GM12878 (cell line): ENCODE measurements around the gene ATP6V0E2. TPM values are rescaled to one million over a fixed set of nuclear protein-coding genes. Genes with fewer than 3 reads are reported as not detected.

Experiments
- ATAC-seq: fragments of 200-7000 bp; cut with Tn5 transposase; 3 replicates; pipeline ENCODE4 v1.9.1; 2020; ENCODE audit warnings: mild to moderate bottlenecking, moderate library complexity
- BruUV-seq: library from RNA; stranded (reverse); fragments of 400-500 nt; replicated peaks from 2 replicates; lab custom pipeline; 2021; lab: Mats Ljungman, UMichigan
- CTCF ChIA-PET: fragments of 300-600 bp; sonication (Branson Sonifier 250); formaldehyde crosslinking; extraction: SDS; loops from one replicate; lab custom pipeline; 2021; ENCODE audit warnings: inconsistent platforms; lab: Yijun Ruan, JAX
- POLR2A ChIA-PET: fragments of 350-600 bp; formaldehyde crosslinking; extraction: SDS; loops from one replicate; lab custom pipeline; 2021; ENCODE audit warnings: inconsistent platforms; lab: Charles Lee
- RAD21 ChIA-PET: fragments of 300-600 bp; sonication (Branson Sonifier 250); formaldehyde crosslinking; loops from one replicate; lab custom pipeline; 2023; ENCODE audit warnings: antibody characterized with exemption; ENCODE audit not compliant: unreplicated experiment; lab: Charles Lee
- SMC1A ChIA-PET: fragments of 300-600 bp; sonication (Branson Sonifier 250); formaldehyde crosslinking; loops from one replicate; lab custom pipeline; 2023; ENCODE audit not compliant: unreplicated experiment, uncharacterized antibody; lab: Charles Lee
- DNase-seq: peaks from one replicate; pipeline ENCODE4 v3.0.0-alpha.2; 2011; ENCODE audit warnings: low read depth, low spot score
- FAIRE-seq: peaks from 3 replicates; lab custom pipeline; 2011; peaks lifted over from hg19 to GRCh38; lab: Jason Lieb, UNC
- H2AFZ ChIP-seq: 2 replicates; pipeline ENCODE4 v1.6.0; 2011; ENCODE audit warnings: low read depth, low read length, control low read depth; ENCODE audit not compliant: control insufficient read depth
- H3K27ac ChIP-seq: 2 replicates; pipeline ENCODE4 v1.5.1; 2011; ENCODE audit warnings: control low read depth; ENCODE audit not compliant: control insufficient read depth, insufficient read depth
- H3K27me3 ChIP-seq, 2 experiments: replicated peaks in 1 of 2; 2 replicates each; pipeline versions ENCODE4 v1.6.0 to v1.6.1; 2011; ENCODE audit warnings: low read length in 1 of 2; ENCODE audit not compliant: control insufficient read depth in 2 of 2, insufficient read depth in 2 of 2
- H3K36me3 ChIP-seq, 2 experiments: 2 replicates each; pipeline ENCODE4 v1.5.1; 2011; ENCODE audit warnings: low read length in 1 of 2; ENCODE audit not compliant: control insufficient read depth in 2 of 2, insufficient read depth in 2 of 2
- H3K4me1 ChIP-seq: 2 replicates; pipeline ENCODE4 v1.6.1; 2011; ENCODE audit warnings: mild to moderate bottlenecking, low read length, moderate library complexity, mixed read lengths; ENCODE audit not compliant: control insufficient read depth, insufficient read depth
- H3K4me2 ChIP-seq: 2 replicates; pipeline ENCODE4 v1.6.0; 2011; ENCODE audit warnings: control low read depth; ENCODE audit not compliant: control insufficient read depth, insufficient read depth
- H3K4me3 ChIP-seq: fragments of 200-600 bp; sonication (generic); 2 replicates; pipeline ENCODE4 v1.5.1; 2016
- H3K79me2 ChIP-seq: 2 replicates; pipeline ENCODE4 v1.6.0; 2011; ENCODE audit warnings: low read length; ENCODE audit not compliant: control insufficient read depth, insufficient read depth
- H3K9ac ChIP-seq: 2 replicates; pipeline ENCODE4 v1.8.0; 2011; ENCODE audit warnings: low read length, control low read depth, mixed read lengths; ENCODE audit not compliant: control insufficient read depth, insufficient read depth
- H3K9me3 ChIP-seq: replicated peaks from 3 replicates; pipeline ENCODE4 v1.5.1; 2011; ENCODE audit warnings: mild to moderate bottlenecking, low read length; ENCODE audit not compliant: control insufficient read depth, insufficient read depth
- H4K20me1 ChIP-seq: 2 replicates; pipeline ENCODE4 v1.6.0; 2011; ENCODE audit not compliant: control insufficient read depth, insufficient read depth
- FOXM1 ChIP-seq: IDR thresholded peaks from 2 replicates; pipeline ENCODE4 v1.6.1; 2012; ENCODE audit warnings: low read depth, mild to moderate bottlenecking, inconsistent platforms, low read length, moderate library complexity
- NFIC ChIP-seq: IDR thresholded peaks from 2 replicates; pipeline ENCODE4 v1.6.1; 2012; ENCODE audit warnings: low read depth, mild to moderate bottlenecking, inconsistent platforms, low read length, moderate library complexity
- NR2C2 ChIP-seq: IDR thresholded peaks from 2 replicates; pipeline ENCODE4 v1.6.1; 2011; ENCODE audit warnings: borderline replicate concordance, low read depth; ENCODE audit not compliant: control insufficient read depth, insufficient read length
- NRF1 ChIP-seq: conservative IDR thresholded peaks from 2 replicates; pipeline ENCODE4 v1.6.1; 2011; ENCODE audit warnings: mild to moderate bottlenecking, low read depth, low read length, improper control_type of control experiment
- SPI1 ChIP-seq: IDR thresholded peaks from 2 replicates; pipeline ENCODE4 v1.6.1; 2011; ENCODE audit warnings: low read depth, mild to moderate bottlenecking, low read length, moderate library complexity, borderline replicate concordance; ENCODE audit not compliant: insufficient read depth
- WGBS: methylation state at CpG from one replicate; pipeline ENCODE4 v1.1.6; 2016; ENCODE audit warnings: low lambda C conversion rate; ENCODE audit not compliant: insufficient replicate concordance, insufficient coverage; ENCODE audit errors: missing lambda C conversion rate; 5-methylcytosine and 5-hydroxymethylcytosine counted together
- in situ Hi-C: fragments of 300-500 bp; cut with MboI; formaldehyde crosslinking; loops from 9 replicates; pipeline ENCODE4 v1.14.3; 2018; ENCODE audit warnings: mixed read lengths
- intact Hi-C: fragments of 100-400 bp; cut with micrococcal nuclease; formaldehyde crosslinking; loops from one replicate; pipeline ENCODE4 v1.14.2; 2022; ENCODE audit not compliant: unreplicated experiment
- polyA plus RNA-seq, 11 experiments: library from polyadenylated mRNA; depleted of rRNA in 4 of 11; unstranded in 6 of 11; stranded (reverse) in 5 of 11; fragments of >200 nt; fragmentation: Nextera tagmentation in 4 of 11; fragmentation: Illumina TruSeq in 1 of 11; extraction: Ambion mirVana in 4 of 11; extraction: Trizol in 1 of 11; gene quantifications; 1 replicate in 1 of 11; 2 replicates in 10 of 11; pipeline versions ENCODE4 v1.2.1 to v1.2.3, GENCODE V29; 2011 to 2016; ENCODE audit warnings: inconsistent platforms in 2 of 11, missing spikeins in 2 of 11, low read depth in 1 of 11
- total RNA-seq, 4 experiments: library from RNA; depleted of rRNA in 3 of 4; stranded (reverse); fragments of >200 nt in 3 of 4; fragmentation: Illumina TruSeq in 1 of 4; extraction: Trizol in 1 of 4; gene quantifications; 2 replicates each; pipeline versions ENCODE4 v1.2.1 to v1.2.3, GENCODE V29; 2013 to 2021
- TF ChIP-seq, protein P1 (sequence below): fragments of 450-650 bp; IDR thresholded peaks from 2 replicates; pipeline ENCODE4 v1.6.1; 2017; ENCODE audit warnings: mild to moderate bottlenecking, moderate library complexity

The ATP6V0E2 gene
- total and polyA plus RNA-seq, 10 of the 15 experiments (the other 5 are each of a cell fraction or from before 2014, with no cell fraction given) = 1.5 to 54.7 (median 27.6) TPM

DNA sequence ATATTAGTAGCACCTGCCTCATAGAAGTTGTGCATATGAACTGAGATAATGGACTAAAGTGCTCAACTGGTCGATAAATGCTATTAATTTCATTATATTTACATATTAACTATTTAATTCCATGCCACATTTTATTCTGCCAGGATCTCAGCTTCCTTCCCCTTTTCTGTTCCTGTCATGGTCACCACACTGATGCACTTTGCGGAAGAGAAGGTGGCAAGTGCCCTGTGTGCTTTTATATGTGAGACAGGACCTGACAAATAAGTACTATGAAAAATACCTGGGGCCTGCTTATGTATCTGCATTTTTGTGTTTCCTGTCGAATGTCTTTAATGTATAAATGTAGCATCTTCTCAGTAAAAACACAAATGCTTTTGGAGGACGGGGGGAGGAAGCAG lies 12.2 kb downstream of the ATP6V0E2 start:
- POLR2A ChIA-PET = no interaction called here

More for the DNA sequence above, 12.2 kb downstream of the ATP6V0E2 start:
- Histone ChIP-seq H2AFZ (no peak overlapping the region), H3K27ac (no peak overlapping the region), H3K4me3 (no peak overlapping the region), H3K36me3 (no peaks in the 10 kb centered on the region), H3K4me2 (no peak overlapping the region), H3K9me3 (no peaks in the 10 kb centered on the region), H3K4me1 (no peaks in the 10 kb centered on the region), H3K9ac (no peak overlapping the region), H3K27me3 (no peaks in the 10 kb centered on the region)
- ChIA-PET CTCF (no interaction called here), SMC1A (interaction anchor here (1.3 kb wide), 1 partner anchor 46 kb away, joined by 3 read pairs; no protein-coding TSS in a partner anchor)
- 49% methylated on average over 4 of the region's 4 CpGs for WGBS
- no TSS peak for BruUV-seq
- no peak for FAIRE-seq
- TF ChIP-seq SPI1 (no peak), FOXM1 (no peak), NFIC (no peak), NR2C2 (no peak), NRF1 (no peak)
- TF ChIP-seq, protein P1, sequence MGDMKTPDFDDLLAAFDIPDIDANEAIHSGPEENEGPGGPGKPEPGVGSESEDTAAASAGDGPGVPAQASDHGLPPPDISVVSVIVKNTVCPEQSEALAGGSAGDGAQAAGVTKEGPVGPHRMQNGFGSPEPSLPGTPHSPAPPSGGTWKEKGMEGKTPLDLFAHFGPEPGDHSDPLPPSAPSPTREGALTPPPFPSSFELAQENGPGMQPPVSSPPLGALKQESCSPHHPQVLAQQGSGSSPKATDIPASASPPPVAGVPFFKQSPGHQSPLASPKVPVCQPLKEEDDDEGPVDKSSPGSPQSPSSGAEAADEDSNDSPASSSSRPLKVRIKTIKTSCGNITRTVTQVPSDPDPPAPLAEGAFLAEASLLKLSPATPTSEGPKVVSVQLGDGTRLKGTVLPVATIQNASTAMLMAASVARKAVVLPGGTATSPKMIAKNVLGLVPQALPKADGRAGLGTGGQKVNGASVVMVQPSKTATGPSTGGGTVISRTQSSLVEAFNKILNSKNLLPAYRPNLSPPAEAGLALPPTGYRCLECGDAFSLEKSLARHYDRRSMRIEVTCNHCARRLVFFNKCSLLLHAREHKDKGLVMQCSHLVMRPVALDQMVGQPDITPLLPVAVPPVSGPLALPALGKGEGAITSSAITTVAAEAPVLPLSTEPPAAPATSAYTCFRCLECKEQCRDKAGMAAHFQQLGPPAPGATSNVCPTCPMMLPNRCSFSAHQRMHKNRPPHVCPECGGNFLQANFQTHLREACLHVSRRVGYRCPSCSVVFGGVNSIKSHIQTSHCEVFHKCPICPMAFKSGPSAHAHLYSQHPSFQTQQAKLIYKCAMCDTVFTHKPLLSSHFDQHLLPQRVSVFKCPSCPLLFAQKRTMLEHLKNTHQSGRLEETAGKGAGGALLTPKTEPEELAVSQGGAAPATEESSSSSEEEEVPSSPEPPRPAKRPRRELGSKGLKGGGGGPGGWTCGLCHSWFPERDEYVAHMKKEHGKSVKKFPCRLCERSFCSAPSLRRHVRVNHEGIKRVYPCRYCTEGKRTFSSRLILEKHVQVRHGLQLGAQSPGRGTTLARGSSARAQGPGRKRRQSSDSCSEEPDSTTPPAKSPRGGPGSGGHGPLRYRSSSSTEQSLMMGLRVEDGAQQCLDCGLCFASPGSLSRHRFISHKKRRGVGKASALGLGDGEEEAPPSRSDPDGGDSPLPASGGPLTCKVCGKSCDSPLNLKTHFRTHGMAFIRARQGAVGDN = no peak
- TF ChIP-seq, all 136 proteins: peak for 0
- in situ Hi-C loops = no loop called here
- H4K20me1 ChIP-seq = no peaks in the 10 kb centered on the region
- H3K79me2 ChIP-seq = no peaks in the 10 kb centered on the region
- no peak for DNase-seq
- RAD21 ChIA-PET = no interaction called here
- intact Hi-C loops = no loop called here
- ATAC-seq = no peak
